ENCODE results near the gene CCNH.

Gene CCNH

DNA sequence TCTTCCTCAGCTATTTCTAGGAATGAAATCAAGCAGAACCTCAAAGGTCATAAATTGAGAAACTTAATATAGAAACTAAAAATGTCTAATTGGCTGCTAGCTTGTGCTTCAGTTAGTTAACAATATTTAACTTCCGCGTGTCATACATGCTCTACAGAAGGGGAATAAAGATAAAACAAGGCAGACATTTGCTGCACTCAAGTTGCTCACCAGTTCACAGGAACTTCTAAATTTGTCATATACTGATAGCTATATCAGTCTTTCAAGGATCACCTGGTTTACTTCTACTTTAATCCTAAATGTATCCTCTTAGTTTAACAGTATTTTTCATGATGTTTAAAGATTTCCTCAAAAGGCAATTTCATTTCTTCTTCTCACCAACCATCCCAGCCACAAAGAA is 8.4 kb downstream of the CCNH start:
- DNase-seq (ENCODE audit: extremely low read depth, insufficient read length): no peak
- H3K27me3 ChIP-seq (replicated peaks; ENCODE audit: control insufficient read depth, insufficient read depth, low read length): no peaks in the 10 kb centered on the region
- H3K4me3 ChIP-seq (replicated peaks; ENCODE audit: low read depth, low read length): no peak overlapping the region
- H3K36me3 ChIP-seq (ENCODE audit: control insufficient read depth, insufficient read depth, low read length): peaks cover 12% of the 10 kb centered on the region
- TF ChIP-seq, protein P1, sequence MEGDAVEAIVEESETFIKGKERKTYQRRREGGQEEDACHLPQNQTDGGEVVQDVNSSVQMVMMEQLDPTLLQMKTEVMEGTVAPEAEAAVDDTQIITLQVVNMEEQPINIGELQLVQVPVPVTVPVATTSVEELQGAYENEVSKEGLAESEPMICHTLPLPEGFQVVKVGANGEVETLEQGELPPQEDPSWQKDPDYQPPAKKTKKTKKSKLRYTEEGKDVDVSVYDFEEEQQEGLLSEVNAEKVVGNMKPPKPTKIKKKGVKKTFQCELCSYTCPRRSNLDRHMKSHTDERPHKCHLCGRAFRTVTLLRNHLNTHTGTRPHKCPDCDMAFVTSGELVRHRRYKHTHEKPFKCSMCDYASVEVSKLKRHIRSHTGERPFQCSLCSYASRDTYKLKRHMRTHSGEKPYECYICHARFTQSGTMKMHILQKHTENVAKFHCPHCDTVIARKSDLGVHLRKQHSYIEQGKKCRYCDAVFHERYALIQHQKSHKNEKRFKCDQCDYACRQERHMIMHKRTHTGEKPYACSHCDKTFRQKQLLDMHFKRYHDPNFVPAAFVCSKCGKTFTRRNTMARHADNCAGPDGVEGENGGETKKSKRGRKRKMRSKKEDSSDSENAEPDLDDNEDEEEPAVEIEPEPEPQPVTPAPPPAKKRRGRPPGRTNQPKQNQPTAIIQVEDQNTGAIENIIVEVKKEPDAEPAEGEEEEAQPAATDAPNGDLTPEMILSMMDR (IDR thresholded peaks at IDR 0.05; ENCODE audit: insufficient read depth, low read length, poor library complexity, severe bottlenecking): no peak

GRCh38 chr5:87403899-87404298 is 8.8 kb downstream of the CCNH start:
- no peaks in the 10 kb centered on the region for H3K27me3 ChIP-seq (replicated peaks; ENCODE audit: control insufficient read depth, insufficient read depth, low read length)
- H3K36me3 ChIP-seq (ENCODE audit: control insufficient read depth, insufficient read depth, low read length): peaks cover 14% of the 10 kb centered on the region
- DNase-seq (ENCODE audit: extremely low read depth, insufficient read length): no peak
- TF ChIP-seq, protein P1 (IDR thresholded peaks at IDR 0.05; ENCODE audit: insufficient read depth, low read length, poor library complexity, severe bottlenecking): no peak
- H3K4me3 ChIP-seq (replicated peaks; ENCODE audit: low read depth, low read length): no peak overlapping the region

- Histone ChIP-seq H3K36me3 (ENCODE audit: control insufficient read depth, insufficient read depth, low read length) (peaks cover 14% of the 10 kb centered on the region), H3K27me3 (replicated peaks; ENCODE audit: control insufficient read depth, insufficient read depth, low read length) (no peaks in the 10 kb centered on the region), H3K4me3 (replicated peaks; ENCODE audit: low read depth, low read length) (no peak overlapping the region)
- no peak for DNase-seq (ENCODE audit: extremely low read depth, insufficient read length)
- TF ChIP-seq, protein P1 (IDR thresholded peaks at IDR 0.05; ENCODE audit: insufficient read depth, low read length, poor library complexity, severe bottlenecking): no peak
Measured at GRCh38 chr5:87403409-87403808, 9.3 kb downstream of the CCNH start.

- TF ChIP-seq, protein P1 (IDR thresholded peaks at IDR 0.05; ENCODE audit: insufficient read depth, low read length, poor library complexity, severe bottlenecking): no peak
- H3K36me3 ChIP-seq (ENCODE audit: control insufficient read depth, insufficient read depth, low read length): peaks cover 17% of the 10 kb centered on the region
- no peak for DNase-seq (ENCODE audit: extremely low read depth, insufficient read length)
- H3K4me3 ChIP-seq (replicated peaks; ENCODE audit: low read depth, low read length): no peak overlapping the region
- no peaks in the 10 kb centered on the region for H3K27me3 ChIP-seq (replicated peaks; ENCODE audit: control insufficient read depth, insufficient read depth, low read length)
Measured at GRCh38 chr5:87401626-87402025, 11.1 kb downstream of the CCNH start.

DNA sequence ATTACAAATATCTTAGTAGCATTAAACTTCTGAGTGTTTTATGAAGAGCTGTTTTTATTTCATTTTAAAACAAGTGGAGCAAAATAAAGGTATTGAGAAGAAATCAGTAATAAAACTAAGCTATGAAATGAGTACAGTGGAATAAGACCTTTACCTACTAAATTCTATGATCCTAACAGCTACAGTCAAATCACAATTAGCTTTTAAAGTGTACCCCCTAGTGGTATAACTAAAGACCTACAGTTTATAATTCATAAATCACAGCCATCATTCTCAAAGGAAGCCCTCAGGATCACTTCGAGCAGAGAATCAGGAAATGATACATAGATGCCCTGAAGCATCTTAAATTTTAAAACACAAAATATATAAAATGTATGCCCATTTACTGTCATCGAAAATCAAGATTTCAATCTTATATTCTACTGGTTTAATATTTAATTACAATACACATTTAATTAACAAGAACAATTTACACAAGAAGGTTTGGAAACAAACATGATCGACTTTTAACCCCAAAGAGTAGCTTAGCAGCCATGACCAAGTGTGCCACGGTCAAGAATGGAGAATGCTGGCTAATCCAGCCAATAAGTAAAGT is 12.3 kb downstream of the CCNH start:
- TF ChIP-seq, protein P1 (IDR thresholded peaks at IDR 0.05; ENCODE audit: insufficient read depth, low read length, poor library complexity, severe bottlenecking): peak; percentile 40
- no peak for DNase-seq (ENCODE audit: extremely low read depth, insufficient read length)
- peaks cover 19% of the 10 kb centered on the region for H3K36me3 ChIP-seq (ENCODE audit: control insufficient read depth, insufficient read depth, low read length)
- H3K27me3 ChIP-seq (replicated peaks; ENCODE audit: control insufficient read depth, insufficient read depth, low read length): no peaks in the 10 kb centered on the region
- H3K4me3 ChIP-seq (replicated peaks; ENCODE audit: low read depth, low read length): no peak overlapping the region

DNA sequence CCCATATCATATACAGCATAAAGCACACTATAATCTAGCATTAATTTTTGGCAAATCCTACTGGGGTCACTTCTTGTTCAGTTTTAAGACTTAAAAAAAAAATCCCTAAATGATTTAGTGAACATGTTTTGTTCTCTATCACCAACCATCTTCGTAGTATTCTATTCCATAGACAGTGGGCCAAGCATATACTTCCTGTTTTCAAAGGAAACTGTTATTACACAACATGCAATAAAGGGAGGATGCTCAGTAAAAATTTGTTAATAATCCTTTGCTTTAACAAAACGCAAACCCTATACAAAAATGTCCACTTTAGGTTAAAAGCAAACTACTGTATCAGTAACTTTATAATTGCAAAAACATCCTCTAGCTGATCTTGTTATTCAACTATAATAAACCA is 13.0 kb downstream of the CCNH start:
- peaks cover 19% of the 10 kb centered on the region for H3K36me3 ChIP-seq (ENCODE audit: control insufficient read depth, insufficient read depth, low read length)
- no peak for DNase-seq (ENCODE audit: extremely low read depth, insufficient read length)
- H3K27me3 ChIP-seq (replicated peaks; ENCODE audit: control insufficient read depth, insufficient read depth, low read length): no peaks in the 10 kb centered on the region
- TF ChIP-seq, protein P1 (IDR thresholded peaks at IDR 0.05; ENCODE audit: insufficient read depth, low read length, poor library complexity, severe bottlenecking): no peak
- no peak overlapping the region for H3K4me3 ChIP-seq (replicated peaks; ENCODE audit: low read depth, low read length)

Data from GM06990 (cell line).